Activated T-cell treated with anti-CD3 and anti-CD28 coated beads for 48 hours (primary cell): Measurements from ENCODE around the gene ZNF773.
"Not testable (repeated sequence)": the region's sequence is repeated elsewhere in the genome, so short reads cannot be mapped to it uniquely, and the experiment has no call there.

ENCODE experiments used
- DNase-seq: peaks from one replicate; pipeline ENCODE4 v3.0.0-alpha.2; 2020; ENCODE audit warnings: low read depth

The ZNF773 gene

GRCh38 chr19:57499680-57500395 lies at the start of gene ZNF773:
ZNF773 (plus strand) TSS chr19:57499938; CDS start chr19:57500081, 143 bp downstream.
- DNase-seq = peak; percentile 93

- DNase-seq = no peak
These were observed 47.4 kb upstream of the ZNF773 start for GRCh38 chr19:57452307-57452706.

GRCh38 chr19:57465680-57466381 lies 33.9 kb upstream of the ZNF773 start:
- no peak for DNase-seq

- no peak for DNase-seq
These were observed 33.2 kb upstream of the ZNF773 start for GRCh38 chr19:57466489-57466888.

GRCh38 chr19:57473646-57474045 lies 26.1 kb upstream of the ZNF773 start:
- DNase-seq = no peak

GRCh38 chr19:57477191-57478008 lies 22.3 kb upstream of the ZNF773 start, which contains the start of gene ZNF772:
ZNF772 (minus strand) TSS chr19:57477566; CDS start chr19:57477309, 257 bp downstream.
- peak; percentile 77 for DNase-seq

GRCh38 chr19:57487477-57488298 lies 12.1 kb upstream of the ZNF773 start, which contains the start of gene ZNF419:
ZNF419 (plus strand) TSS chr19:57487750; CDS start chr19:57487951, 201 bp downstream.
- peak; percentile 86 for DNase-seq

GRCh38 chr19:57488299-57488644 lies 11.5 kb upstream of the ZNF773 start:
- not testable (repeated sequence) for DNase-seq

- not testable (repeated sequence) for DNase-seq
These were observed 432 bp upstream of the ZNF773 start for GRCh38 chr19:57499332-57499679.

- DNase-seq = not testable (repeated sequence)
These were observed 662 bp downstream of the ZNF773 start for GRCh38 chr19:57500400-57500799.

- no peak for DNase-seq
These were observed 6.4 kb downstream of the ZNF773 start for GRCh38 chr19:57506163-57506562.

- DNase-seq = no peak
These were observed 11.7 kb downstream of the ZNF773 start for GRCh38 chr19:57511484-57511883.

GRCh38 chr19:57512845-57513244 lies 13.1 kb downstream of the ZNF773 start:
- DNase-seq = no peak

- DNase-seq = no peak
These were observed 15.5 kb downstream of the ZNF773 start for GRCh38 chr19:57515255-57515654.

GRCh38 chr19:57518021-57518420 lies 18.3 kb downstream of the ZNF773 start:
- not testable (repeated sequence) for DNase-seq

- peak; percentile 83 for DNase-seq
These were observed 27.6 kb downstream of the ZNF773 start, which contains the start of gene ZNF549 for GRCh38 chr19:57527136-57527881. ZNF549 (plus strand) TSS chr19:57527356; CDS start chr19:57527574, 218 bp downstream.

- no peak for DNase-seq
These were observed 38.3 kb downstream of the ZNF773 start for GRCh38 chr19:57537953-57538547.

- no peak for DNase-seq
These were observed 46.8 kb downstream of the ZNF773 start for GRCh38 chr19:57546513-57546912.

GRCh38 chr19:57552432-57552831 lies 52.7 kb downstream of the ZNF773 start:
- DNase-seq = no peak

GRCh38 chr19:57557659-57558058 lies 57.9 kb downstream of the ZNF773 start:
- DNase-seq = no peak
